ENCODE results near the gene CACNA1C.

- no peak for TF ChIP-seq GATA3 (IDR thresholded peaks at IDR 0.05; ENCODE audit: low read depth, low read length)
- TF ChIP-seq GATA2 (IDR thresholded peaks at IDR 0.05; ENCODE audit: low read depth, low read length), result no peak
Observed at GRCh38 chr12:2344885-2345284, 292.1 kb downstream of the CACNA1C start.
